ENCODE data around the gene THSD7B.

DNA sequence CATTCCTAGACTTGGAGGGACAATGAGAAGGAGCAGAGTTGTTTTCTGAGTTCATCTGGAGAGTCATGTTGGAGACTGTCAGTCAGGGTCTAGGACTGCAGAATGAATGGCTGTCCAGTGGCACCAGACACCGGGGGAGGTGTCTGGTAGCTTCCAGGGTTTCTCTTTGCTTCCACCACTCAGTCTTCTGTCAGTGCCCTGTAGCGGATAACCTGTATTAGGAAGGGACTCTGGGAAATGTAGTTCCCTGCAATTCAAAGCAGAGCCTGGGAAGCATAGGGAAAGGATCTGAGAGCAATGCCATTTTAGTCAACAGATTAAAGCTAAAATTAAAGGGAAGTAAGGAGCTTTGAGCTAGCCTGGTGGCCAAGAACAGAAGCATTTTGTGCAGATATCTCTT lies 257.9 kb downstream of the THSD7B start:
- TF ChIP-seq, protein P1, sequence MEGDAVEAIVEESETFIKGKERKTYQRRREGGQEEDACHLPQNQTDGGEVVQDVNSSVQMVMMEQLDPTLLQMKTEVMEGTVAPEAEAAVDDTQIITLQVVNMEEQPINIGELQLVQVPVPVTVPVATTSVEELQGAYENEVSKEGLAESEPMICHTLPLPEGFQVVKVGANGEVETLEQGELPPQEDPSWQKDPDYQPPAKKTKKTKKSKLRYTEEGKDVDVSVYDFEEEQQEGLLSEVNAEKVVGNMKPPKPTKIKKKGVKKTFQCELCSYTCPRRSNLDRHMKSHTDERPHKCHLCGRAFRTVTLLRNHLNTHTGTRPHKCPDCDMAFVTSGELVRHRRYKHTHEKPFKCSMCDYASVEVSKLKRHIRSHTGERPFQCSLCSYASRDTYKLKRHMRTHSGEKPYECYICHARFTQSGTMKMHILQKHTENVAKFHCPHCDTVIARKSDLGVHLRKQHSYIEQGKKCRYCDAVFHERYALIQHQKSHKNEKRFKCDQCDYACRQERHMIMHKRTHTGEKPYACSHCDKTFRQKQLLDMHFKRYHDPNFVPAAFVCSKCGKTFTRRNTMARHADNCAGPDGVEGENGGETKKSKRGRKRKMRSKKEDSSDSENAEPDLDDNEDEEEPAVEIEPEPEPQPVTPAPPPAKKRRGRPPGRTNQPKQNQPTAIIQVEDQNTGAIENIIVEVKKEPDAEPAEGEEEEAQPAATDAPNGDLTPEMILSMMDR (conservative IDR thresholded peaks at IDR 0.05; ENCODE audit: low read depth in 2 of 2) = no peak
- TF ChIP-seq EZH2 (IDR thresholded peaks at IDR 0.05; ENCODE audit: low read depth, unreplicated experiment) = no peak
